Kidney tubule cell (primary cell): ENCODE data around the gene C12orf50.
A peak's percentile ranks its signal among the peaks of the same experiment; 100 is the strongest.
"Not testable (repeated sequence)": the region's sequence is repeated elsewhere in the genome, so short reads cannot be mapped to it uniquely, and the experiment has no call there.

Source experiments
- DNase-seq: peaks from one replicate; pipeline ENCODE4 v3.0.0-alpha.2; 2018; ENCODE audit warnings: low spot score

C12orf50 gene

DNA sequence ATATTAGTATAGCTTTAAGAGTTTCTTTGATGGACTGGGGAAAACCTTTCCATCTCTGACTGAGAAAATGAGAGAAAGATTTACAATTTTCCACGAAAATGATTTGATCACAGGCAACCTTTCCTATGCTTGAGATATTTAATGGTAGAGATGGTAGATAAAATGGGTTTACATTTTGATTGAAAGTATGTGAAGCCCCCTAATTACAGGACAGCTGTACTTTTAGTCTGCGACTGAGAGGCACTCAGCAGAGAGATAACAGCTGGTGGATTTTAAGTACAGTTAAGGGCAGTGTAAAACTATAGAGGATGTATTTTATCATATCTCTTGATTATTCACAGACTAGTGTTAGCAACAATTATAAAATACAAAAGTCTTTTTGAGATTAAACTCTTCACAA is 40.7 kb downstream of the C12orf50 start:
- DNase-seq = no peak

DNA sequence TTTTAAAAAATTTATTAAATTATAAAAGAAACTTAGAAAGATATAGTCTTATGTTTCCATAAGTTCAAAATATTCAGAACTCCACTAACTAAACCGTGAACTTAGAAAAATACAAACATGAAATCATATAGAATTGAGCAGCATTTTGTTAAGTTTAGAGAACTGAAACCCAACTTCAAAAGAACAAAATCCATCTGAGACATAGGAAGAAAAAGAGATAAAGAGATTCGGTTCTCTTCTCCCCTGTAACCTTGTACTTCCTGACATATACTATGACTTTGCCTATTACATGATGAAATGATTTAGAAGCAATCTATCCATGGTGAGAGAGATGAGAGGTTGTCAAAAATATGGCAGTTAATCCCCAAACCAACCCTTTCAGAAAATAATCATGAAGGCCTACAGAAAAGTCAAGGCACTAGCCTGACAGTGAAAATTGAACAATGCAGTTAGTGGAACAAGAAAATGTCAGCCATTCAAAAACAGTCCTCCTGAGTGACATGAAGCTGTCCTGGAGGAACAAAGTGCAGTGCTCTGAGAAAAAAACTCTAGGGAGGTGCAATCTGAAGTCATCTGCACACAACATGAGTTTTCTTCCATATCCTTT is 44.0 kb downstream of the C12orf50 start:
- no peak for DNase-seq

DNA sequence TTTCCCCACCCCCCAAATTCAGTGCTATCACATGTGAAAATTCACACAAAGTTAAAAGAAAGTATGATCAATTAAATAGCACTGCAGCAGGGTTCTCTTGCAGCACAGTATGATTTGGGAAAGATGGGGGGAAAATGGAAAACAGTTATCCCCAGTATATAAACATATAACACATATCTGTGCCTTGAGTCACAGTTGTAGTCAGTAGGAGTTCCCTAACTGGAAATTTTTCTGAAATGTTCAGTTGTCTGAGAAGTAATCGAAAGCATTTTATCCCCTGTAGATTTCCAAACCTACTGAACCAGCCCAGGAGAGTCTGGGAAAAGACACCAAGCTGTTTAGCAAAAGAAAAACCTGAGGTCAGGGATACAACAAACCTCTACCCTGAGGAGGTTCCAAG is 47.0 kb downstream of the C12orf50 start:
- DNase-seq = no peak

DNA sequence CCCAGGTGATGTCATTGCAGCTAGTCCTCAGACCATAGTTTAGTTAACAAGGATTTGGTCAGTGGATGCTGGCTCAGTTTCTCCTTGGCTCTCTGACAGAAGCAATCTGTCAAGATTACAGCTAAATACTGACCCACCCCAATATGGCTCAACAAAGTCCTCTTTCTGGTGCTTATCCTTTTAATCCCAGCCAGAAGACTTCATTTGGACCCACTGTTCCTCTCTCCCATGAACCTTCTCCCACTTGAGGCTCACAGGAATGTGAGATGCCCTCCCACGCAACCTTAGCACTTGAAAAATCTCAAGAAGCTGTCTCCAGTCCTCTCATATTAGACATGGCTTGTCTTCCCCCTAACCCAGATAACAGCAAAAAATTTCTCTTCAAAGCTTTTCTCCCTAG is 47.7 kb downstream of the C12orf50 start:
- DNase-seq = no peak

DNA sequence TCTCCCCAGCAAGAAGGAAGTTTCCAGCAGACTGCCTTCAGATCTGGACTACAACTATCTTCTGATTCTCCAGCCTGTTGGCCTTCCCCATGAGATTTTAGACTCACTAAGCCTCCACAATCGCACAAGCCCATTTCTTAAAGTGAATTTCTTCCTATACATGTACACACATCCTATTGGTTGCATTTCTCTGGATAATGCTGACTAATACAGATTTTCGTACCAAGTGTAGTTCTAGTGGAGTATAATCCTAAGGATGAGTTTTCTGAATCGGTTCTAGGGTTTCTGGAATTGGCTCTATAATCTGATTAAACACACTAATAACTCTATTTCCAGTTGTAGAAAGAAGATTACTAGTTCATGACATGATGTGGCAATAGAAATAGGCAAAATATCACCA is 53.3 kb downstream of the C12orf50 start:
- DNase-seq = no peak

DNA sequence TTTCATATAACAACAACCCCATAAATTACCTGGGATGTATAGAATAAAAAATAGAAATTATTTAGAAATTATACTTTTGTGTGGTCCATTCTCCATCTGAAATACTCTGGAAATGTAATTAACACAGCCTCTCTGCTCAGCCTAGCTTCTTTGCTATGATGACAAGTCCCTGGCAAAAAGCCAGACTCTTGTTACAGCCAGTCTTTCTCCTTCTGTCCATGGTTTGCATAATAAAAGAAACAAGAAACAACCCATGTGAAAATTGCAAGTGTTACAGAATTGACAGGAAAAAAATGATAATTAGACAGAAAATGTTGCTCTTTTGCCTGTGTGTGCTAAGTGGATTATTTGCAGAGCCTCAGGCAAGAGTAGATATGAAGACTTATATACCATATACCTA is 61.3 kb downstream of the C12orf50 start:
- no peak for DNase-seq

DNA sequence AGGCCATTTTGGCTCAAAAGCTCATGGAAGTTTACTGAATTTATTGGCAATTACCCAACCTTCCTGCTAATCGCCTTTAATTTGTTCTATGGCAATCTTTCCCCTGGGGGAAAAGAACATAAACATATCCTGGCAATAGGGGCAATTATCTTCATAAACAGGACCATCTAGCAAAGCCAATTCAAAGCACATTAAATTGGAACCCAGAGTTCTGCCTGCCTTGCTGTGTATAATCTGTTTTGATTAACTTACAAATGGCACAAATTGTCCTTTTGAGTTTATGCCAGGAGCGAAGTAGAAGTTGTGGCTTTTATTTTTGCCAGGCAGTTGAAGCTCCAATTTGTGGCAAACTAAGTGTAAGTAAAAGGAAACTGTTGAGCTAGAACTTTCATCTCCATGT is 68.6 kb downstream of the C12orf50 start:
- DNase-seq = no peak

DNA sequence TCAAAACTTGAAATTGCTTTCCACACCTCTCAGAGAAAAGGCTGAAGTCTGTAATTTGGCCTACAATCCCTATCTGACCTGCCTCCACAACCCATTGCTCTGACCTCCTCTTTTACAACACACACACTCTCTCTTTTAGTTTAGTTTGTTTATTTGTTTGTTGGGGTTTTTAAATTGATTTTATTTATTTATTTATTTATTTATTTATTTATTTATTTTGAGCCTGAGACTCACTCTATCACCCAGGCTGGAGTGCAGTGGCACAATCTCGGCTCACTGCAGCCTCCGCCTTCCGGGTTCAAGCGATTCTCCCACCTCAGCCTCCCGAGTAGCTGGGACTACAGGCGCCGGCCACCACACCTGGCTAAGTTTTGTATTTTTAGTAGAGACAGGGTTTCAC is 75.2 kb downstream of the C12orf50 start:
- not testable (repeated sequence) for DNase-seq

DNA sequence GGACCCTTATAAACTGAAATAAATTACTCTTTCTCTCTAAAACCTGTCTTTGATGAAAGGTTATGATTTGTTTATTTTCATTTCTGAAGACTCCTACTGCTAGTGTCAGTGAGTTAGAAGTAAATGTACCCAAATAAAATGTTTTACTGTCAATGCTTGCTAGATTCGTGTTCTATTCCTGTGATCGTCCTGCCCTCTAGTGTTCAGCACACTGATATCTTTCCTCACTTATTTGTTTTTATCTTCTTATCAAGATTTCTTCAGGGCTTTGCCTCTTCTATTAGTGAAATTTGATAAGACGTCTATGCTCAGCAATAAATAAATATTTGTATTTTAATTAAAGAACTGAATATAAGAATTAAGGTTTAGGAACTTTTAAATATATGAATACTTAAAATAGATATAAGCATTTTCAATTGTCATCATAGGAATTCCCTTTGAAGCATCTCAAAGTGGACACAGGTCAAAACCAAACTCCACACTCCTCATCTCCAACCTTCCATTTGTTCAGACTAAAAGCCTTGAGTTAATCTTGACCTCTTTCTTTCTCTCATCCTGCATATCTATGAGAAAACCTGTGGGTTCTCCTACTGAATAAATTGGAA is 75.8 kb downstream of the C12orf50 start:
- peak; percentile 57 for DNase-seq

DNA sequence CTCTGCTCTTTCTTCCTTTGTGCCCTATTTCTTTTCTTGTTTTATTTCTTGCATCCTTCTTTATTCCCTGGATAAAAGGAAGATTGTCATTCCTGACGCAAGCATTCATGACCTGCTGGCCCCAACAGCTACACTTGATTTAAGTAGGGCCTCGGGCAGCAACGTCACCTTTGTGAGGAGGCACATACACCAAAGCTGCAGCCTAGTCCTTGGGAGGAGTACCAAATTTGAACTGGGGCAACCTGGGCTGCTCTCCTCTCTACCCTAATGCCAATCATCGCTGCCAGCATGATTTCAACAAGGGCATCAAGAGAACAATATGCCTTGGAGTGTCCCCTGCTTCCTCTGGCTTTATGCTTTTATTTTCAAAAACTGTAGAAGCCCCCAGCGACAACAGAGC is 76.4 kb downstream of the C12orf50 start:
- no peak for DNase-seq

DNA sequence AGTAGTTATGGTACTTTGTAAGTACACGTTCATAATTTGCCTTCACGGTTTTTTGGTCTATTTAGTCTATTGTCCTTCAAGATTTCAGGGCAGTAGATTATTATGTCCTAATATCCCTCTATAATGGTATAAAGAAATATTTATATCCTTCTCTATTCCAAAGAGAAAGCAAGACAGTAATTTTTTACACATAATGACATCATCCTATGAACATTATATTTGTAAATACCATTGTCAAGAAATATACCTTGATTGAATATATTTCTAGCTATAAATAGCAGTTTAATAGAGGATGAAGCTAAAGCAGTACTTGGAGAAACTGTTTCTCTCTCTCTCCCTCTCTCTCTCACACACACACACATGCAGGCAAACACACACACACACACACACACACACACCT is 77.0 kb downstream of the C12orf50 start:
- no peak for DNase-seq

DNA sequence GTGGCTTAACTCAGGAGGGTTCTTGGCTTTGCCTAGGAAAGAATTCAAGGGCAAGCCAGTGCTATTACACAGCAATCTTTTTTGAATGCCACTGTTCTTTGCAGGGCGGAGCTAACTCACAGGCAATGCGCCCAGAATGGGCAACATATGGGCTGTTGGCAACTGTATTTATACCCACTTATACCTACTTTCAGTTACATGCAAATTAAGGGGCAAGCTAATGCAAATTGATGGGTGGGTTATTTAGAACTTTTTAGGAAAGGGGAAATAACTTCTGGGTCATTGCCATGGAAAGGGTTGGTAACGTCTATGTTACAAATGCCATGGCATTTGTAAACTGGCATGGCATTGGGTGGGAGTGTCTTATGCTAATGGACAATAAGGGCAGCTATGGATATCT is 85.4 kb downstream of the C12orf50 start:
- no peak for DNase-seq

DNA sequence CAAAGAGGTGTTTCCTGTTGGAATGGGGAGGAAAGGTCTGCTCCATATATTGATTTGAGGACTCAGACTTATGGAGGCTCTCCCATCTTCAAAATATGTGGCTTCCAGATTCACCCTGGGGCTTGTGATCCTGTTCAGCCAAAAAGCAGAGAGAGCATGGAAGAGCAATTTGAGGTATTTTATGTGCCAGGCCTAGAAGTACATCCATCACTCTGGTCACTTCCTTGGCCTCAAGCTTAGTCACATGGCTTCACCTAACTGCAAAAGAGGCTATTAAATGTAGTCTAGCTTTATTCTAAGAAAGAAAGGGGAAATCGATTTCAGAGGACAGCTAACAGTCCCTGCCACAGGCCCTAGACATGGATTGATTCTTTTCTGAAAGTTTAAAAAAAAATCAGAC is 86.2 kb downstream of the C12orf50 start:
- DNase-seq = no peak

DNA sequence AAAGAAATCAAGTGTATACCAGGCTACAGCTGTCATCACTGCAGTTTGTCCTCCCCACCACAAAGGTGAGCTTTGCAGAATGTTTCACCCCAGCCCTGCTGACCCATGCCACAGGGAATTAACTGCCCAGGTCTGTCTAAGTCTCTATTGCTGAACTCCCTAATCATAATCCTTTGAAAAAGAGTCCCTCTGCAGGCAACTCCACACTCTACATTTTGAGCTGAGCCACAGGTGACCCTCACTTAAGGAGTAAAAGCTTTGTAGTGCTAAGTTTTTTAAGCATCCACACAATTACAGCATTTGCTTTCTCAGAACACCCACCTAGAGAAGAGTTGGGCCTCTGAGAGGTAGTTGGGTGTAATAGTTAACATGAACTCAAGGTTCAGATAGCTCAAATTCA is 90.0 kb downstream of the C12orf50 start:
- DNase-seq = no peak

DNA sequence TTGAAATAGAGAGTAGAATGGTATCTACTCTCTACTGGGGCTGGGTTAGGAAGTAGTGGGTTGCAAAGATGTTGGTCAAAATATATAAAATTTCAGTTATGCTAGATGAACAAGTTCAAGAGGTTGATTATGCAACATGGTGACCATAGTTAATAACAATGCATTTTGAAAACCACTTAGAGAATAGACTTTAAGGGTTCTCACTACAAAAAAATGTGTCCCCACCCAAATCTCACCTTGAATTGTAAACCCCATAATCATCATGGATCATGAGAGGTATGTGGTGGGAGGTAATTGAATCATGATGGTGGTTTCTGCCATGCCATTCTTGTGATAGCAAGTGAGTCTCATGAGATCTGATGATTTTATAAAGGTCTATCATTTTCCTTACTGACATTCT is 94.0 kb downstream of the C12orf50 start:
- no peak for DNase-seq

DNA sequence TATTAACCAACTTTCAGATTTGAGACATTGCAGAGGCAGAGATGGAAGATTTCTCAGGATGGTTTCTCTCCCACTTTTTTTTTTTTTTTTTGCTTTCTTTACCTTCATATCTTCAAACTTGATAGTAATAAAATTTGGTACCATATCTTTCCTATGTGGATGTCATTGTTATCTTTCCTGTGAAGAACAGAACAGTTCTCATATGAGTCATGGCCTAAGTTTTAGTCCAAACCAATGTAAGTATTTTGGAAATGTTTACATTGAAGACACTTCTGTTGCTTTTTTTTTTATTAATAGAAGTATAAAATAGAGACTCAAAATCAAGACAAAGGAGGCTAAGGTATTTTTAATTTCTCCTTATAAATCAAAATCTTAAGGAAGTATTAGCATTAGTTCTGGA is 95.2 kb downstream of the C12orf50 start:
- no peak for DNase-seq

DNA sequence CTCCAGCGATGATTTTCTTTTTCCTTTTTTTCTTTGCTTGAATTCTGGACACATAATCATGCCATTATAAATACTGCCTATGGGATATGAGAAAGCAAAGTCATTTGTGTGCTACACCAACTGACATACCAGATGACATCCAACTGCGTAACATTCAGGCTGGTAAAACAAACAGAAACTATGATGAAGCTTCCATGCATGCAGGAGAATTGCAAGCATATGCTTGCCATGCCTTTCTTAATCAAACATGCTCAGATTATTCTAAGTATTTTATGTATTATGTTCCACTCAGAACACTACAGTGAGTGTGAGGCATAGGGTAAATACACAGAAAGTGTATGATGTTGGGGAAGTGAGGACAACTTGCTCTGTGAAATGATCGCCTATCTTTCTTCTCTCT is 97.4 kb downstream of the C12orf50 start:
- no peak for DNase-seq

DNA sequence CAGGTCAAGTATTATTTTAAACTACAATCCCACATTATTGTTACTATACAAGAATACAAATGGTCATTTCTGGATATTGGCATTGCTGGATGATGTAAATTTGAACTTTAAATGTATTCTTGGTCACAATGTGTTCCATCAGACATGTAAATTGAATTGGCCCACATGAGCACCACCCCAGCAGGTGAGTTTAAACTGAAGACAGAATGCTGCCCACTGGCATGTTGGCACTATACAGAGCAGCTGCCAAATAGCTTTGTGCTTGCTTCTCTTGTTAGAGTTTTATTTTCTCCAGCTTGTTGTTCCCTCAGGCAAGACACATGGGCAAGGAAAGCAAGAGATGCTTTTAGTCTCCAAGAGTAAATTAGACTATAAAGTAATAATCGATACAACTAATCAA is 98.6 kb downstream of the C12orf50 start:
- no peak for DNase-seq
